ENCODE data around the gene TIMMDC1.

- TF ChIP-seq ASH2L (IDR thresholded peaks at IDR 0.05; ENCODE audit: borderline replicate concordance, low read depth) (no peak), JUNB (IDR thresholded peaks at IDR 0.05) (no peak), POLR2A (IDR thresholded peaks at IDR 0.05; ENCODE audit: low read depth, low read length) (peak; percentile 67; the same call in 1 of the 2 replicates), REST (IDR thresholded peaks at IDR 0.05; ENCODE audit: low read depth, low read length) (no peak), FOS (IDR thresholded peaks at IDR 0.05; ENCODE audit: borderline replicate concordance, extremely low read depth, insufficient read length) (no peak)
Observed at GRCh38 chr3:119559441-119559963, 61.2 kb downstream of the TIMMDC1 start, which contains the start of gene CD80.

Data from GM12878 (cell line).